ENCODE data around the gene PTGER1. TPM values are rescaled to one million over a fixed set of nuclear protein-coding genes. Genes with fewer than 3 reads are reported as not detected.
A peak's percentile ranks its signal among the peaks of the same experiment; 100 is the strongest.

The PTGER1 gene
- total and polyA plus RNA-seq, 2 of the 13 experiments (the other 11 are each of a cell fraction or from before 2014, with no cell fraction given): 0.13 TPM; not detected in 1

DNA sequence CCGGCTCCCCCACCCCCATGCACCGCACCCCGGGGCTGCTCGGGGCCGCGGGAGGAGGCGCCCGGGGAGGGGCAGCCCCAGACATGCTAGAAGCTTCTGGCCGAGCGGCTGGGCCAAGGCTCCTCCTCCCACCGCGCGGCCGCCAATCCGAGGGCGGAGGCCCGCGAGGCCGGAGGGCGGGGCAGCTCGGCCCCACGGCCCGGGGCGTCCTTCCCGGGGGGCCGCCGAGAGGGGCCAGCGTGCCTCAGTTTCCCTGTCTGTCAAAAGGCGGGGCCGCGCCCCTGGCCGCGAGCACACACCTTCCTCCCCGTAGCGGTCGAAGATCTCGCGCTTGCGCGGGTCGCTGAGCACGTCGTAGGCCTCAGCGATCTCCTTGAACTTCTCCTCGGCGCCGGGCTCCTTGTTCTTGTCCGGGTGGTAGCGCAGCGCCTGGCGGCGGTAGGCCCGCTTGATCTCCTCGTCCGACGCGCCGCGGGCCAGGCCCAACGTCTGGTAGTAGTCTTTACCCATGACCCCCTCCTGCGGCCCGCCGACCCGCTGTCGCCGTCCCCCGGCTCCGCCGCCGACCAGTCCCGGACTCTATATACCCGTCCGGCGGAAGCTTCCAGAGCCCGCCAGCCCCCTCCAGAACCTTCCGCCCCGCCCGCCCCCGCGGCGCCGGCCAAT is 42.8 kb upstream of the PTGER1 start, which contains the start of gene DNAJB1 (continued):
- TF ChIP-seq SOX6 (IDR thresholded peaks at IDR 0.05) (no peak), SOX6 (CRISPR knock-in tag; IDR thresholded peaks at IDR 0.05) (no peak), ZKSCAN5 (CRISPR knock-in tag; IDR thresholded peaks at IDR 0.05) (no peak), NFATC3 (CRISPR knock-in tag; IDR thresholded peaks at IDR 0.05) (no peak; the same call in 1 of the 2 replicates), SPEN (CRISPR knock-in tag; IDR thresholded peaks at IDR 0.05; ENCODE audit: low read depth) (0 out of 2 replicates have a peak, but pooled peaks have one; percentile 12), SMAD9 (CRISPR knock-in tag; IDR thresholded peaks at IDR 0.05) (no peak), ZBTB3 (CRISPR knock-in tag; IDR thresholded peaks at IDR 0.05; ENCODE audit: borderline replicate concordance, low read depth) (no peak; the same call in 1 of the 2 replicates), TRIM24 (CRISPR knock-in tag; IDR thresholded peaks at IDR 0.05) (no peak), KLF13 (CRISPR knock-in tag; IDR thresholded peaks at IDR 0.05) (peak; percentile 76; the same call in 1 of the 2 replicates), ZFP37 (CRISPR knock-in tag; IDR thresholded peaks at IDR 0.05; ENCODE audit: borderline replicate concordance) (no peak; the same call in 1 of the 2 replicates), SRSF4 (IDR thresholded peaks at IDR 0.05; ENCODE audit: low read depth, low read length, poor library complexity, severe bottlenecking) (no peak), HOXA7 (CRISPR knock-in tag; IDR thresholded peaks at IDR 0.05) (no peak), ZNF567 (CRISPR knock-in tag; IDR thresholded peaks at IDR 0.05; ENCODE audit: borderline replicate concordance) (no peak), MED13 (CRISPR knock-in tag; IDR thresholded peaks at IDR 0.05) (peak; percentile 62; the same call in 1 of the 2 replicates), HNF4G (IDR thresholded peaks at IDR 0.05; ENCODE audit: borderline replicate concordance, low read depth, low read length) (no peak), HNF4G (CRISPR knock-in tag; IDR thresholded peaks at IDR 0.05; ENCODE audit: borderline replicate concordance, low read depth) (peak; percentile 45; the same call in 1 of the 2 replicates), ZSCAN21 (CRISPR knock-in tag; IDR thresholded peaks at IDR 0.05; ENCODE audit: borderline replicate concordance) (no peak; the same call in 1 of the 2 replicates), KDM4B (CRISPR knock-in tag; IDR thresholded peaks at IDR 0.05) (no peak; the same call in 1 of the 2 replicates), HNRNPK (IDR thresholded peaks at IDR 0.05; ENCODE audit: low read depth, low read length, poor library complexity, severe bottlenecking) (peak; percentile 66), ZNF383 (CRISPR knock-in tag; IDR thresholded peaks at IDR 0.05; ENCODE audit: borderline replicate concordance) (no peak), SMAD3 (CRISPR knock-in tag; IDR thresholded peaks at IDR 0.05) (no peak; the same call in 1 of the 2 replicates), PHB2 (IDR thresholded peaks at IDR 0.05; ENCODE audit: partially characterized antibody) (no peak), PAWR (CRISPR knock-in tag; IDR thresholded peaks at IDR 0.05; ENCODE audit: borderline replicate concordance) (no peak)
- TF ChIP-seq, protein P1, sequence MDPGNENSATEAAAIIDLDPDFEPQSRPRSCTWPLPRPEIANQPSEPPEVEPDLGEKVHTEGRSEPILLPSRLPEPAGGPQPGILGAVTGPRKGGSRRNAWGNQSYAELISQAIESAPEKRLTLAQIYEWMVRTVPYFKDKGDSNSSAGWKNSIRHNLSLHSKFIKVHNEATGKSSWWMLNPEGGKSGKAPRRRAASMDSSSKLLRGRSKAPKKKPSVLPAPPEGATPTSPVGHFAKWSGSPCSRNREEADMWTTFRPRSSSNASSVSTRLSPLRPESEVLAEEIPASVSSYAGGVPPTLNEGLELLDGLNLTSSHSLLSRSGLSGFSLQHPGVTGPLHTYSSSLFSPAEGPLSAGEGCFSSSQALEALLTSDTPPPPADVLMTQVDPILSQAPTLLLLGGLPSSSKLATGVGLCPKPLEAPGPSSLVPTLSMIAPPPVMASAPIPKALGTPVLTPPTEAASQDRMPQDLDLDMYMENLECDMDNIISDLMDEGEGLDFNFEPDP (CRISPR knock-in tag; conservative IDR thresholded peaks at IDR 0.05): 0 out of 2 replicates have a peak, but pooled peaks have one; percentile 90
- TF ChIP-seq, protein P2, sequence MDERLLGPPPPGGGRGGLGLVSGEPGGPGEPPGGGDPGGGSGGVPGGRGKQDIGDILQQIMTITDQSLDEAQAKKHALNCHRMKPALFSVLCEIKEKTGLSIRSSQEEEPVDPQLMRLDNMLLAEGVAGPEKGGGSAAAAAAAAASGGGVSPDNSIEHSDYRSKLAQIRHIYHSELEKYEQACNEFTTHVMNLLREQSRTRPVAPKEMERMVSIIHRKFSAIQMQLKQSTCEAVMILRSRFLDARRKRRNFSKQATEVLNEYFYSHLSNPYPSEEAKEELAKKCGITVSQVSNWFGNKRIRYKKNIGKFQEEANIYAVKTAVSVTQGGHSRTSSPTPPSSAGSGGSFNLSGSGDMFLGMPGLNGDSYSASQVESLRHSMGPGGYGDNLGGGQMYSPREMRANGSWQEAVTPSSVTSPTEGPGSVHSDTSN (CRISPR knock-in tag; IDR thresholded peaks at IDR 0.05): no peak
- TF ChIP-seq, protein P3, sequence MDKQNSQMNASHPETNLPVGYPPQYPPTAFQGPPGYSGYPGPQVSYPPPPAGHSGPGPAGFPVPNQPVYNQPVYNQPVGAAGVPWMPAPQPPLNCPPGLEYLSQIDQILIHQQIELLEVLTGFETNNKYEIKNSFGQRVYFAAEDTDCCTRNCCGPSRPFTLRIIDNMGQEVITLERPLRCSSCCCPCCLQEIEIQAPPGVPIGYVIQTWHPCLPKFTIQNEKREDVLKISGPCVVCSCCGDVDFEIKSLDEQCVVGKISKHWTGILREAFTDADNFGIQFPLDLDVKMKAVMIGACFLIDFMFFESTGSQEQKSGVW (CRISPR knock-in tag; IDR thresholded peaks at IDR 0.05; ENCODE audit: borderline replicate concordance): no peak
- TF ChIP-seq, protein P4, sequence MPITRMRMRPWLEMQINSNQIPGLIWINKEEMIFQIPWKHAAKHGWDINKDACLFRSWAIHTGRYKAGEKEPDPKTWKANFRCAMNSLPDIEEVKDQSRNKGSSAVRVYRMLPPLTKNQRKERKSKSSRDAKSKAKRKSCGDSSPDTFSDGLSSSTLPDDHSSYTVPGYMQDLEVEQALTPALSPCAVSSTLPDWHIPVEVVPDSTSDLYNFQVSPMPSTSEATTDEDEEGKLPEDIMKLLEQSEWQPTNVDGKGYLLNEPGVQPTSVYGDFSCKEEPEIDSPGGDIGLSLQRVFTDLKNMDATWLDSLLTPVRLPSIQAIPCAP (CRISPR knock-in tag; IDR thresholded peaks at IDR 0.05; ENCODE audit: low read depth): no peak
